PC-3 (cell line): ENCODE results near the gene CEP85L. TPM values are rescaled to one million over a fixed set of nuclear protein-coding genes. Genes with fewer than 3 reads are reported as not detected.

Source experiments
- ATAC-seq: fragments of 200-7000 bp; cut with Tn5 transposase; 2 replicates; pipeline ENCODE4 v1.9.1; 2020; ENCODE audit warnings: mild to moderate bottlenecking, moderate library complexity
- BruUV-seq: library from RNA; stranded (reverse); fragments of 400-500 nt; replicated peaks from 2 replicates; lab custom pipeline; 2021; lab: Mats Ljungman, UMichigan
- CTCF ChIA-PET: fragments of 300-600 bp; sonication (Branson Sonifier 250); formaldehyde crosslinking; loops from one replicate; lab custom pipeline; 2022; ENCODE audit warnings: antibody characterized with exemption; lab: Charles Lee
- POLR2A ChIA-PET: fragments of 300-600 bp; sonication (Branson Sonifier 250); formaldehyde crosslinking; loops from one replicate; lab custom pipeline; 2022; ENCODE audit warnings: antibody characterized with exemption; ENCODE audit not compliant: unreplicated experiment; lab: Charles Lee
- DNase-seq: peaks from one replicate; pipeline ENCODE4 v3.0.0-alpha.2; 2015
- H2AFZ ChIP-seq: fragments of 300-600 bp; sonication (generic); 2 replicates; pipeline ENCODE4 v1.6.0; 2016; ENCODE audit warnings: antibody characterized with exemption, low read length
- H3F3A ChIP-seq: fragments of 300-600 bp; sonication (generic); one replicate; pipeline ENCODE4 v1.6.0; 2017; ENCODE audit warnings: antibody characterized with exemption, low read length, control low read depth, mild to moderate bottlenecking; ENCODE audit not compliant: unreplicated experiment
- H3K27ac ChIP-seq: fragments of 300-600 bp; sonication (generic); 2 replicates; pipeline ENCODE4 v1.5.1; 2016; ENCODE audit warnings: mild to moderate bottlenecking, low read length
- H3K27me3 ChIP-seq: fragments of 300-600 bp; sonication (generic); 2 replicates; pipeline ENCODE4 v1.6.1; 2016; ENCODE audit warnings: low read length, mixed read lengths
- H3K36me3 ChIP-seq: fragments of 300-600 bp; sonication (generic); 2 replicates; pipeline ENCODE4 v1.6.1; 2016; ENCODE audit warnings: low read depth, mixed run types, low read length, mixed read lengths
- H3K4me1 ChIP-seq: fragments of 300-600 bp; sonication (generic); 2 replicates; pipeline ENCODE4 v1.5.1; 2016; ENCODE audit warnings: low read length; ENCODE audit not compliant: insufficient read depth
- H3K4me2 ChIP-seq: fragments of 300-600 bp; sonication (generic); 2 replicates; pipeline ENCODE4 v1.6.0; 2016; ENCODE audit warnings: low read length
- H3K4me3 ChIP-seq: fragments of 300-600 bp; sonication (generic); 2 replicates; pipeline ENCODE4 v1.5.1; 2016; ENCODE audit warnings: mild to moderate bottlenecking, low read length, mixed read lengths
- H3K79me2 ChIP-seq: fragments of 300-600 bp; sonication (generic); 2 replicates; pipeline ENCODE4 v1.6.1; 2017; ENCODE audit warnings: low read length, mixed read lengths
- H3K9ac ChIP-seq: fragments of 300-600 bp; sonication (generic); 2 replicates; pipeline ENCODE4 v1.6.0; 2016; ENCODE audit warnings: mild to moderate bottlenecking, low read length
- H3K9me2 ChIP-seq: fragments of 300-600 bp; sonication (generic); replicated peaks from 2 replicates; pipeline ENCODE4 v1.6.1; 2016; ENCODE audit warnings: mixed run types, low read length, mixed read lengths
- H3K9me3 ChIP-seq: fragments of 300-600 bp; sonication (generic); 2 replicates; pipeline ENCODE4 v1.6.1; 2016; ENCODE audit warnings: low read length, mixed read lengths
- H4K20me1 ChIP-seq: fragments of 300-600 bp; sonication (generic); 2 replicates; pipeline ENCODE4 v1.6.1; 2016; ENCODE audit warnings: low read length, mixed read lengths
- EZH2 ChIP-seq: fragments of 300-600 bp; sonication (generic); IDR thresholded peaks from one replicate; pipeline ENCODE4 v1.6.1; 2017; ENCODE audit warnings: antibody characterized with exemption, mild to moderate bottlenecking, low read length; ENCODE audit not compliant: unreplicated experiment
- EZH2phosphoT487 ChIP-seq: fragments of 300-600 bp; sonication (generic); IDR thresholded peaks from 2 replicates; pipeline ENCODE4 v1.6.1; 2018; ENCODE audit warnings: mild to moderate bottlenecking, antibody characterized with exemption, low read length, borderline replicate concordance
- intact Hi-C: fragments of 100-400 bp; cut with micrococcal nuclease; formaldehyde crosslinking; loops from 2 replicates; pipeline ENCODE4 v1.9.0; 2023
- total RNA-seq: library from RNA; depleted of rRNA; stranded (reverse); fragments of >200 nt; gene quantifications from 2 replicates; pipeline ENCODE4 v1.2.3, GENCODE V29; 2014
- TF ChIP-seq, protein P1 (sequence below): fragments of 300-600 bp; sonication (generic); conservative IDR thresholded peaks from 2 replicates; pipeline ENCODE4 v1.5.1; 2017; ENCODE audit warnings: antibody characterized with exemption, low read depth, mild to moderate bottlenecking, low read length

Gene CEP85L
- total RNA-seq, 1 experiment from 2014 or later, result 7.8 TPM

DNA sequence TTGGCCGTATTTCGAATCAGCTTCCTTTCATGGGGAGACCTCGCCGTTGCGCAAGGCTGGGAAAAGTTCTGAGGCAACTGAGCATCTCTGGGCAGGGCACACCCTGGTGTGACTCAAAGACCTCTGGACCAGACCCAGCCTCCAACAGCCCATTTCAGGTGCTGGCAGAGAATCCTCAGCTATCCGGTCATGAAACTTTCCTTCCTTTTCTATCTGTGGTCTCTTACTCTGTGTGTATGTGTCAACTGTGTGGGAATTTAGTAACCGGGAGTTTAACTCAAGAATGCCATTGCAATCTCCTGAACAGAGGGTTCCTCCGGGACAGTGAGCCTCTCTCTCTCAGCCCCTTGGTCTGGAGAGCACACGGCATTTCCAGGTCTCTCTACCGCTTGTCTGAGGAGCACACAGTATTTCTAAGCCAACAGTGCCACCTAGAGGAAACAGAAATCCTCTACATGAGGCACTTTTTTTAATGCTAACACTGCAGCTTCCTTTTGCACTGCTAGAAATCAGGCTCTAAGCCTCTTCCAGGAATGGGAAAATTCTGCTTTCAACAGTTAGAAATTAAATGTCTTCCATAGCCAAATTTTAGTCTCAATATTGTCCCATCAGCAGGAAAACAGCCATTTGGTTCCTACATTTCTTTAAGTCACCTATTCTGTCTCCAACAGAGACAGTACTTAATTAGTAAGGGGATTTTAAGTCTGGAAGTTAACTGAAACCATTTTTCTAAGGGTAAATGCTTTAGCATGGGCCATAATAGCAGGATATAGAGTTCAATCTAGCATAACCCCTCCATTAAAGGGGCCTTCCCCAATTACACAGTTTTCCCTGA is 70.6 kb downstream of the CEP85L start:
- no peaks in the 10 kb centered on the region for H4K20me1 ChIP-seq
- ATAC-seq (peak; percentile 67), DNase-seq (peak; percentile 56)
- H3K4me1 ChIP-seq, result no peaks in the 10 kb centered on the region
- no peak overlapping the region for H3K27ac ChIP-seq
- POLR2A ChIA-PET, result no interaction called here
- TF ChIP-seq, protein P1, sequence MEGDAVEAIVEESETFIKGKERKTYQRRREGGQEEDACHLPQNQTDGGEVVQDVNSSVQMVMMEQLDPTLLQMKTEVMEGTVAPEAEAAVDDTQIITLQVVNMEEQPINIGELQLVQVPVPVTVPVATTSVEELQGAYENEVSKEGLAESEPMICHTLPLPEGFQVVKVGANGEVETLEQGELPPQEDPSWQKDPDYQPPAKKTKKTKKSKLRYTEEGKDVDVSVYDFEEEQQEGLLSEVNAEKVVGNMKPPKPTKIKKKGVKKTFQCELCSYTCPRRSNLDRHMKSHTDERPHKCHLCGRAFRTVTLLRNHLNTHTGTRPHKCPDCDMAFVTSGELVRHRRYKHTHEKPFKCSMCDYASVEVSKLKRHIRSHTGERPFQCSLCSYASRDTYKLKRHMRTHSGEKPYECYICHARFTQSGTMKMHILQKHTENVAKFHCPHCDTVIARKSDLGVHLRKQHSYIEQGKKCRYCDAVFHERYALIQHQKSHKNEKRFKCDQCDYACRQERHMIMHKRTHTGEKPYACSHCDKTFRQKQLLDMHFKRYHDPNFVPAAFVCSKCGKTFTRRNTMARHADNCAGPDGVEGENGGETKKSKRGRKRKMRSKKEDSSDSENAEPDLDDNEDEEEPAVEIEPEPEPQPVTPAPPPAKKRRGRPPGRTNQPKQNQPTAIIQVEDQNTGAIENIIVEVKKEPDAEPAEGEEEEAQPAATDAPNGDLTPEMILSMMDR, result peak; percentile 68
- no peak for TF ChIP-seq EZH2phosphoT487
- no TSS peak for BruUV-seq
- peaks cover 9% of the 10 kb centered on the region; the same call in 1 of the 2 replicates for H3K36me3 ChIP-seq
- no peak overlapping the region for H3K4me2 ChIP-seq
- H3F3A ChIP-seq, result no peaks in the 10 kb centered on the region
- no peaks in the 10 kb centered on the region for H3K79me2 ChIP-seq
- H2AFZ ChIP-seq, result no peak overlapping the region
- no peak overlapping the region for H3K4me3 ChIP-seq
- H3K9me2 ChIP-seq, result no peaks in the 10 kb centered on the region
- CTCF ChIA-PET, result interaction anchor here (0.9 kb wide), 1 partner anchor 128 kb away, joined by 4 read pairs; no protein-coding TSS in a partner anchor
- no peak overlapping the region for H3K9ac ChIP-seq
- intact Hi-C loops, result no loop called here
- H3K9me3 ChIP-seq, result no peaks in the 10 kb centered on the region
- no peaks in the 10 kb centered on the region for H3K27me3 ChIP-seq

DNA sequence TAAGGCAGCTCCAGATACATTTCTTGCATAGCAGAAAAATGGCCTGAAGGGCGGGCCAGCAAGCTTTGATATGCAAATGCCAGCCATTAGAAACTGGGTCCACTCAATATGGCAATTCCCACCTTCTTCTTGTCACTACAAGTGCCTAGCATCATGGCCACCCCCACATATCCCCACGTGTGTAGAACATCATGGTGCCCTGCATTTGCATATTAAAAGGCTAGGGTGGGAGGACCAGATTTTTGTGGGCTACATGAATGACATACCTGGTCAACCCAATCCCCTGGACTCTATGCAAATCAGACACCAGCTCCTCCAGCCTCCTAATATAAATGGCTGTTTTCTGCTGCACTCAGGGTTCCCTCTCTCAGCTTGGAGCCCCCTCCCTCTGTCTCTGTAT is 71.6 kb downstream of the CEP85L start:
- POLR2A ChIA-PET, result no interaction called here
- ATAC-seq (no peak), DNase-seq (no peak)
- no peaks in the 10 kb centered on the region for H3K9me2 ChIP-seq
- BruUV-seq, result no TSS peak
- no peaks in the 10 kb centered on the region for H3F3A ChIP-seq
- H3K36me3 ChIP-seq, result peaks cover 10% of the 10 kb centered on the region
- no peaks in the 10 kb centered on the region for H3K4me1 ChIP-seq
- no peak overlapping the region for H3K4me2 ChIP-seq
- H3K27ac ChIP-seq, result no peak overlapping the region
- intact Hi-C loops, result no loop called here
- H3K27me3 ChIP-seq, result no peaks in the 10 kb centered on the region
- no peaks in the 10 kb centered on the region for H3K9me3 ChIP-seq
- CTCF ChIA-PET, result no interaction called here
- TF ChIP-seq EZH2, result no peak
- no peak overlapping the region for H3K9ac ChIP-seq
- H3K79me2 ChIP-seq, result no peaks in the 10 kb centered on the region
- no peak overlapping the region for H2AFZ ChIP-seq
- H4K20me1 ChIP-seq, result no peaks in the 10 kb centered on the region
- H3K4me3 ChIP-seq, result no peak overlapping the region

DNA sequence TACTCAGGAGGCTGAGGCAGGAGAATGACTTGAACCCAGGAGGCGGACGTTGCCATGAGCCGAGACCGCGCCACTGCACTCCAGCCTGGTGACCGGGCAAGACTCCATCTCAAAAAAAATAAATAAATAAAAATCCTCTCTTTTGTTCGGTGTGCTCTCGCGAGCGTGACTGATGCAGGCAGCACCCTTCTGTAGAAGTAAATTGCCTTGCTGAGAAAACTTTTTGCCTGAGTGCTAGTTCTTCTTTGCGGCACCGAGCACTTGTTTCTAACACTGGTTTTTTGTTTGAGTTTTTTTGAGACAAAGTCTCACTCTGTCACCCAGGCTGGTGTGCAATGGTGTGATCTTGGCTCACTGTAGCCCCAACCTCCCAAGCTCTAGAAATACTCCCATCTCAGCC is 72.8 kb downstream of the CEP85L start:
- DNase-seq, result no peak
- Histone ChIP-seq H3K36me3 (peaks cover 20% of the 10 kb centered on the region), H3K9me3 (peaks cover 10% of the 10 kb centered on the region), H3K9me2 (no peaks in the 10 kb centered on the region), H3K4me1 (no peaks in the 10 kb centered on the region), H3F3A (no peaks in the 10 kb centered on the region), H3K9ac (no peak overlapping the region), H3K4me3 (no peak overlapping the region), H3K27ac (no peak overlapping the region), H2AFZ (no peak overlapping the region), H3K79me2 (no peaks in the 10 kb centered on the region), H4K20me1 (no peaks in the 10 kb centered on the region), H3K27me3 (no peaks in the 10 kb centered on the region), H3K4me2 (no peak overlapping the region)
- TF ChIP-seq EZH2phosphoT487, result no peak
- TF ChIP-seq, protein P1, result no peak
- TF ChIP-seq EZH2, result no peak
- ChIA-PET POLR2A (no interaction called here), CTCF (no interaction called here)
- BruUV-seq, result no TSS peak
- ATAC-seq, result no peak
- intact Hi-C loops, result no loop called here
